HAP-1 (cell line): ENCODE measurements around the gene CCNL2.

ENCODE experiments used
- DNase-seq, 2 experiments: peaks; one replicate each; pipeline ENCODE4 v3.0.0-alpha.2; 2016 to 2020; ENCODE audit warnings: low spot score in 2 of 2
- H3K27me3 ChIP-seq: fragments of 250-450 bp; sonication (Bioruptor Pico); 2 replicates; pipeline ENCODE4 v1.5.1; 2020; ENCODE audit warnings: low read depth, mild to moderate bottlenecking, moderate library complexity
- H3K36me3 ChIP-seq: fragments of 250-450 bp; sonication (Bioruptor Pico); replicated peaks from 2 replicates; pipeline ENCODE4 v1.5.1; 2020; ENCODE audit warnings: mild to moderate bottlenecking
- H3K4me1 ChIP-seq: fragments of 250-450 bp; sonication (Bioruptor Pico); 2 replicates; pipeline ENCODE4 v1.5.1; 2020; ENCODE audit warnings: mild to moderate bottlenecking
- H3K4me3 ChIP-seq: fragments of 250-450 bp; sonication (Bioruptor Pico); 2 replicates; pipeline ENCODE4 v1.5.1; 2020; ENCODE audit warnings: mild to moderate bottlenecking, moderate library complexity
- H3K9me3 ChIP-seq: fragments of 250-450 bp; sonication (Bioruptor Pico); 2 replicates; pipeline ENCODE4 v1.5.1; 2020; ENCODE audit warnings: mild to moderate bottlenecking, moderate library complexity
- in situ Hi-C: fragments of 300-500 bp; cut with MboI; formaldehyde crosslinking; loops from 3 replicates; pipeline ENCODE4 v1.14.3; 2020; ENCODE audit warnings: low sequenced_read_pairs, inconsistent platforms, mixed read lengths

The CCNL2 gene

GRCh38 chr1:1361233-1361981, 37.7 kb downstream of the CCNL2 start:
- Histone ChIP-seq H3K9me3 (peaks cover 4% of the 10 kb centered on the region; the same call in 1 of the 2 replicates), H3K36me3 (no peaks in the 10 kb centered on the region), H3K4me1 (no peaks in the 10 kb centered on the region), H3K27me3 (no peaks in the 10 kb centered on the region), H3K4me3 (no peak overlapping the region)
- in situ Hi-C loops = no loop called here
- DNase-seq = no peak

- Histone ChIP-seq H3K4me3 (no peak overlapping the region), H3K4me1 (no peaks in the 10 kb centered on the region), H3K9me3 (no peaks in the 10 kb centered on the region), H3K27me3 (no peaks in the 10 kb centered on the region), H3K36me3 (no peaks in the 10 kb centered on the region)
- DNase-seq = no peak
- in situ Hi-C loops = no loop called here
Observed at GRCh38 chr1:1360506-1361169, 38.5 kb downstream of the CCNL2 start.

- no peak for DNase-seq
- Histone ChIP-seq H3K27me3 (peaks cover under 1% of the 10 kb centered on the region), H3K36me3 (no peaks in the 10 kb centered on the region), H3K9me3 (no peaks in the 10 kb centered on the region), H3K4me3 (no peak overlapping the region), H3K4me1 (no peaks in the 10 kb centered on the region; the same call in 1 of the 2 replicates)
- in situ Hi-C loops = no loop called here
Observed at GRCh38 chr1:1359664-1360468, 39.3 kb downstream of the CCNL2 start.

- Histone ChIP-seq H3K27me3 (peaks cover 6% of the 10 kb centered on the region), H3K36me3 (no peaks in the 10 kb centered on the region), H3K4me1 (peaks cover 2% of the 10 kb centered on the region; the same call in 1 of the 2 replicates), H3K9me3 (no peaks in the 10 kb centered on the region), H3K4me3 (no peak overlapping the region)
- DNase-seq = no peak
- in situ Hi-C loops = no loop called here
Observed at GRCh38 chr1:1359308-1359663, 39.8 kb downstream of the CCNL2 start.

- no peaks in the 10 kb centered on the region for H3K9me3 ChIP-seq
- H3K36me3 ChIP-seq = no peaks in the 10 kb centered on the region
- no peak within 1 kb of the TSS for H3K4me3 ChIP-seq
- peaks cover 13% of the 10 kb centered on the region for H3K27me3 ChIP-seq
- H3K4me1 ChIP-seq = peaks cover 6% of the 10 kb centered on the region
- in situ Hi-C loops = no loop called here
- DNase-seq = no peak
Observed at GRCh38 chr1:1358433-1359271, 40.5 kb downstream of the CCNL2 start, which contains the start of gene MXRA8. TSS of gene MXRA8 (minus strand) at chr1:1358555. CDS start at chr1:1358504, 51 bp downstream.

GRCh38 chr1:1357871-1358432, 41.2 kb downstream of the CCNL2 start:
- no peak for DNase-seq
- Histone ChIP-seq H3K27me3 (peaks cover 17% of the 10 kb centered on the region), H3K4me3 (no peak overlapping the region), H3K36me3 (no peaks in the 10 kb centered on the region), H3K4me1 (peaks cover 8% of the 10 kb centered on the region), H3K9me3 (no peaks in the 10 kb centered on the region)
- in situ Hi-C loops = no loop called here

- Histone ChIP-seq H3K36me3 (no peaks in the 10 kb centered on the region), H3K9me3 (no peaks in the 10 kb centered on the region), H3K27me3 (peaks cover 17% of the 10 kb centered on the region), H3K4me1 (peaks cover 8% of the 10 kb centered on the region), H3K4me3 (no peak overlapping the region)
- no peak for DNase-seq
- in situ Hi-C loops = no loop called here
Observed at GRCh38 chr1:1356796-1357401, 42.2 kb downstream of the CCNL2 start.

- Histone ChIP-seq H3K4me3 (no peak overlapping the region), H3K4me1 (peaks cover 8% of the 10 kb centered on the region), H3K36me3 (no peaks in the 10 kb centered on the region), H3K9me3 (no peaks in the 10 kb centered on the region), H3K27me3 (peaks cover 17% of the 10 kb centered on the region)
- DNase-seq = no peak
- in situ Hi-C loops = no loop called here
Observed at GRCh38 chr1:1356166-1356795, 42.9 kb downstream of the CCNL2 start.

- peaks cover 17% of the 10 kb centered on the region for H3K27me3 ChIP-seq
- H3K9me3 ChIP-seq = no peaks in the 10 kb centered on the region
- DNase-seq = peak in 1 of 2 experiments; percentile 68
- peak overlapping the region; percentile 8; the same call in 1 of the 2 replicates for H3K4me3 ChIP-seq
- H3K36me3 ChIP-seq = no peaks in the 10 kb centered on the region
- peaks cover 8% of the 10 kb centered on the region for H3K4me1 ChIP-seq
- in situ Hi-C loops = no loop called here
Observed at GRCh38 chr1:1355416-1355815, 43.7 kb downstream of the CCNL2 start.

- no peak for DNase-seq
- no peaks in the 10 kb centered on the region for H3K36me3 ChIP-seq
- H3K27me3 ChIP-seq = peaks cover 17% of the 10 kb centered on the region
- peaks cover 8% of the 10 kb centered on the region for H3K4me1 ChIP-seq
- no peaks in the 10 kb centered on the region for H3K9me3 ChIP-seq
- in situ Hi-C loops = no loop called here
- H3K4me3 ChIP-seq = peak overlapping the region; percentile 18
Observed at GRCh38 chr1:1354271-1355247, 44.6 kb downstream of the CCNL2 start.

- H3K27me3 ChIP-seq = peaks cover 17% of the 10 kb centered on the region
- in situ Hi-C loops = no loop called here
- H3K9me3 ChIP-seq = no peaks in the 10 kb centered on the region
- DNase-seq = peak; percentile 28 to 70
- no peaks in the 10 kb centered on the region for H3K36me3 ChIP-seq
- H3K4me1 ChIP-seq = peaks cover 8% of the 10 kb centered on the region
- peak overlapping the region; percentile 18 for H3K4me3 ChIP-seq
Observed at GRCh38 chr1:1353389-1354151, 45.6 kb downstream of the CCNL2 start.
